HG02678 (cell line): ENCODE data around the gene DISC1.

Experiments used
- ATAC-seq: cut with Tn5 transposase; IDR thresholded peaks from one replicate; pipeline ENCODE4 v1.9.1; 2021; ENCODE audit warnings: mild to moderate bottlenecking, moderate library complexity; ENCODE audit not compliant: unreplicated experiment

DISC1 gene

GRCh38 chr1:231806623-231807495 is 180.3 kb downstream of the DISC1 start:
- no peak for ATAC-seq

GRCh38 chr1:231807541-231807940 is 181.0 kb downstream of the DISC1 start:
- no peak for ATAC-seq

GRCh38 chr1:231808116-231808515 is 181.5 kb downstream of the DISC1 start:
- no peak for ATAC-seq

- no peak for ATAC-seq
Observed at GRCh38 chr1:231808990-231809389, 182.4 kb downstream of the DISC1 start.

GRCh38 chr1:231810415-231810814 is 183.8 kb downstream of the DISC1 start:
- no peak for ATAC-seq

GRCh38 chr1:231814021-231814420 is 187.4 kb downstream of the DISC1 start:
- no peak for ATAC-seq

GRCh38 chr1:231814521-231814920 is 187.9 kb downstream of the DISC1 start:
- ATAC-seq = no peak

GRCh38 chr1:231817801-231818200 is 191.2 kb downstream of the DISC1 start:
- no peak for ATAC-seq

GRCh38 chr1:231818337-231818736 is 191.7 kb downstream of the DISC1 start:
- no peak for ATAC-seq

GRCh38 chr1:231821281-231821680 is 194.7 kb downstream of the DISC1 start:
- no peak for ATAC-seq

GRCh38 chr1:231822041-231822440 is 195.5 kb downstream of the DISC1 start:
- ATAC-seq = no peak

- no peak for ATAC-seq
Observed at GRCh38 chr1:231826566-231826965, 200.0 kb downstream of the DISC1 start.

GRCh38 chr1:231827337-231828105 is 200.9 kb downstream of the DISC1 start:
- ATAC-seq = no peak

GRCh38 chr1:231828182-231828920 is 201.8 kb downstream of the DISC1 start:
- ATAC-seq = no peak

GRCh38 chr1:231829332-231829731 is 202.7 kb downstream of the DISC1 start:
- ATAC-seq = no peak

GRCh38 chr1:231836227-231836893 is 209.8 kb downstream of the DISC1 start:
- no peak for ATAC-seq

GRCh38 chr1:231838521-231838920 is 211.9 kb downstream of the DISC1 start:
- no peak for ATAC-seq

GRCh38 chr1:231839999-231840398 is 213.4 kb downstream of the DISC1 start:
- ATAC-seq = no peak

GRCh38 chr1:231841616-231842344 is 215.2 kb downstream of the DISC1 start:
- ATAC-seq = no peak

- no peak for ATAC-seq
Observed at GRCh38 chr1:231842441-231842840, 215.9 kb downstream of the DISC1 start.
